OCI-LY1 (cell line): ENCODE measurements around the gene DUXB.

ENCODE experiments used
- H2AFZ ChIP-seq: fragments of 200-600 bp; sonication (generic), shearing (Covaris generic); 2 replicates; pipeline ENCODE4 v1.6.0; 2014; ENCODE audit warnings: antibody characterized with exemption, mild to moderate bottlenecking, low read length
- H3F3A ChIP-seq: fragments of 200-600 bp; sonication (generic), shearing (Covaris generic); 2 replicates; pipeline ENCODE4 v1.6.0; 2014; ENCODE audit warnings: mild to moderate bottlenecking, antibody characterized with exemption, low read length, moderate library complexity; ENCODE audit not compliant: insufficient read depth
- H3K27ac ChIP-seq: fragments of 200-600 bp; sonication (generic); 2 replicates; pipeline ENCODE4 v1.5.1; 2014; ENCODE audit warnings: low read length, mixed run types, mild to moderate bottlenecking, low read depth; ENCODE audit not compliant: poor library complexity, severe bottlenecking
- H3K27me3 ChIP-seq: fragments of 200-600 bp; sonication (generic); 2 replicates; pipeline ENCODE4 v1.6.0; 2014; ENCODE audit warnings: antibody characterized with exemption, mild to moderate bottlenecking, low read length, moderate library complexity; ENCODE audit not compliant: insufficient read depth
- H3K36me3 ChIP-seq: fragments of 200-600 bp; sonication (generic); 2 replicates; pipeline ENCODE4 v1.6.1; 2014; ENCODE audit warnings: mild to moderate bottlenecking, antibody characterized with exemption, low read length, moderate library complexity, mixed read lengths; ENCODE audit not compliant: insufficient read depth
- H3K4me1 ChIP-seq: fragments of 200-600 bp; sonication (generic); 2 replicates; pipeline ENCODE4 v1.5.1; 2014; ENCODE audit warnings: mild to moderate bottlenecking, low read length, moderate library complexity; ENCODE audit not compliant: insufficient read depth, severe bottlenecking
- H3K4me2 ChIP-seq: fragments of 200-600 bp; sonication (generic), shearing (Covaris generic); 2 replicates; pipeline ENCODE4 v1.6.1; 2014; ENCODE audit warnings: low read length
- H3K4me3 ChIP-seq: fragments of 200-600 bp; sonication (generic); 2 replicates; pipeline ENCODE4 v1.5.1; 2014; ENCODE audit warnings: low read length, low read depth, mild to moderate bottlenecking, mixed read lengths; ENCODE audit not compliant: poor library complexity, severe bottlenecking
- H3K79me2 ChIP-seq: fragments of 200-600 bp; shearing (Covaris generic); 2 replicates; pipeline ENCODE4 v1.6.1; 2016; ENCODE audit warnings: mixed run types, low read length, mixed read lengths; ENCODE audit not compliant: insufficient read depth
- H3K9ac ChIP-seq: fragments of 200-600 bp; sonication (generic), shearing (Covaris generic); 2 replicates; pipeline ENCODE4 v1.6.1; 2014; ENCODE audit warnings: mild to moderate bottlenecking, low read length, mixed read lengths
- H3K9me2 ChIP-seq: fragments of 200-600 bp; sonication (generic), shearing (Covaris generic); 2 replicates; pipeline ENCODE4 v1.6.1; 2014; ENCODE audit warnings: low read depth, mild to moderate bottlenecking, low read length, mixed read lengths
- H3K9me3 ChIP-seq: fragments of 200-600 bp; shearing (Covaris generic); 2 replicates; pipeline ENCODE4 v1.6.1; 2014; ENCODE audit warnings: low read length, mixed read lengths
- H4K20me1 ChIP-seq: fragments of 200-600 bp; sonication (generic), shearing (Covaris generic); 2 replicates; pipeline ENCODE4 v1.6.0; 2016; ENCODE audit warnings: mild to moderate bottlenecking, low read length; ENCODE audit not compliant: insufficient read depth
- EZH2 ChIP-seq: fragments of 200-600 bp; sonication (generic), shearing (Covaris generic); IDR thresholded peaks from 2 replicates; pipeline ENCODE4 v1.8.0; 2017; ENCODE audit warnings: borderline replicate concordance, mixed run types, mild to moderate bottlenecking, antibody characterized with exemption, low read length, moderate library complexity, mixed read lengths
- TF ChIP-seq, protein P1 (sequence below): fragments of 200-600 bp; sonication (generic), shearing (Covaris generic); IDR thresholded peaks from 2 replicates; pipeline ENCODE4 v1.5.1; 2017; ENCODE audit warnings: mild to moderate bottlenecking, antibody characterized with exemption, low read length, moderate library complexity, mixed read lengths

Gene DUXB

DNA sequence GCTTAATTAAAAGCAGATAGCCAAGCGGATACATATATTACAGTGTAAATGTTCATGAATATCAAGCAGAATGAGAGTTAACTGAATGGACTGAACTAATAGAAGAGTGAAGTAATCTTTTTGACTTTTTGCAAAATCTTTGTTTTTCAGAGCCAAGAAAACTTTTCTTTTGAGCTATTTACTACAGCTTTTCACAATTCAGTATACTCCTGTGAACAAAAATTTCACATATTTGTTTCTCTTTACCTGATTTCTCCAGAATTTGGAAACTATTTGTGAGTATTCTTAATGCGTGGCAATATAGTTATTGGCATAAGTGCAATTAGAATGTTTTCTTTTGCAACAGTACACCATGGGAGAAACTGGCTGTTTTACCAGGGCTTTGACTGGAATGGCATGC is 9.1 kb upstream of the DUXB start:
- H3K79me2 ChIP-seq = no peaks in the 10 kb centered on the region
- no peak overlapping the region for H2AFZ ChIP-seq
- no peak overlapping the region for H3K4me2 ChIP-seq
- no peaks in the 10 kb centered on the region for H3F3A ChIP-seq
- TF ChIP-seq EZH2 = no peak
- TF ChIP-seq, protein P1, sequence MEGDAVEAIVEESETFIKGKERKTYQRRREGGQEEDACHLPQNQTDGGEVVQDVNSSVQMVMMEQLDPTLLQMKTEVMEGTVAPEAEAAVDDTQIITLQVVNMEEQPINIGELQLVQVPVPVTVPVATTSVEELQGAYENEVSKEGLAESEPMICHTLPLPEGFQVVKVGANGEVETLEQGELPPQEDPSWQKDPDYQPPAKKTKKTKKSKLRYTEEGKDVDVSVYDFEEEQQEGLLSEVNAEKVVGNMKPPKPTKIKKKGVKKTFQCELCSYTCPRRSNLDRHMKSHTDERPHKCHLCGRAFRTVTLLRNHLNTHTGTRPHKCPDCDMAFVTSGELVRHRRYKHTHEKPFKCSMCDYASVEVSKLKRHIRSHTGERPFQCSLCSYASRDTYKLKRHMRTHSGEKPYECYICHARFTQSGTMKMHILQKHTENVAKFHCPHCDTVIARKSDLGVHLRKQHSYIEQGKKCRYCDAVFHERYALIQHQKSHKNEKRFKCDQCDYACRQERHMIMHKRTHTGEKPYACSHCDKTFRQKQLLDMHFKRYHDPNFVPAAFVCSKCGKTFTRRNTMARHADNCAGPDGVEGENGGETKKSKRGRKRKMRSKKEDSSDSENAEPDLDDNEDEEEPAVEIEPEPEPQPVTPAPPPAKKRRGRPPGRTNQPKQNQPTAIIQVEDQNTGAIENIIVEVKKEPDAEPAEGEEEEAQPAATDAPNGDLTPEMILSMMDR = no peak
- no peaks in the 10 kb centered on the region for H4K20me1 ChIP-seq
- H3K27me3 ChIP-seq = no peaks in the 10 kb centered on the region
- no peaks in the 10 kb centered on the region for H3K9me2 ChIP-seq
- H3K9ac ChIP-seq = no peak overlapping the region
- H3K9me3 ChIP-seq = peaks cover 19% of the 10 kb centered on the region; the same call in 1 of the 2 replicates
- no peaks in the 10 kb centered on the region for H3K4me1 ChIP-seq
- H3K36me3 ChIP-seq = no peaks in the 10 kb centered on the region; the same call in 1 of the 2 replicates
- no peak overlapping the region for H3K4me3 ChIP-seq
- no peak overlapping the region for H3K27ac ChIP-seq

DNA sequence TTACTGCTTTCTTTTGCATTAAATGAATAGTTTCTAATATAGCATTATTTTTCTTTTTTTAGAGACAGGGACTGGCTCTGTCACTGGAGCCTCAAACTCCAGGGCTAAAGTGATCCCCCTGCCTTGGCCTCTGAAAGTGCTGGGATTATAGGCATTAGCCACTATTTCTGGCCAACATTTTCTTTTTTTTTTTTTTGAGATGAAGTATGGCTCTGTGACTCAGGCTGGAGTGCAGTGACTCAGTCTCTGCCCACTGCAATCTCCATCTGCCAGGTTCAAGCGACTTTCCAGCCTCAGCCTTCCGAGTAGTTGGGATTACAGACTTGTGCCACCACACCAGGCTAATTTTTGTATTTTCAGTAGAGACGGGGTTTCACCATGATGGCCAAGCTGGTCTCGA is 2.0 kb upstream of the DUXB start:
- Histone ChIP-seq H3K4me3 (no peak overlapping the region), H2AFZ (no peak overlapping the region), H3F3A (no peaks in the 10 kb centered on the region), H3K4me1 (no peaks in the 10 kb centered on the region), H3K27me3 (no peaks in the 10 kb centered on the region), H3K36me3 (no peaks in the 10 kb centered on the region), H3K27ac (no peak overlapping the region), H3K4me2 (no peak overlapping the region), H4K20me1 (no peaks in the 10 kb centered on the region), H3K9me2 (no peaks in the 10 kb centered on the region), H3K9me3 (no peaks in the 10 kb centered on the region), H3K9ac (no peak overlapping the region), H3K79me2 (no peaks in the 10 kb centered on the region)
- TF ChIP-seq, protein P1 = no peak
- TF ChIP-seq EZH2 = no peak

DNA sequence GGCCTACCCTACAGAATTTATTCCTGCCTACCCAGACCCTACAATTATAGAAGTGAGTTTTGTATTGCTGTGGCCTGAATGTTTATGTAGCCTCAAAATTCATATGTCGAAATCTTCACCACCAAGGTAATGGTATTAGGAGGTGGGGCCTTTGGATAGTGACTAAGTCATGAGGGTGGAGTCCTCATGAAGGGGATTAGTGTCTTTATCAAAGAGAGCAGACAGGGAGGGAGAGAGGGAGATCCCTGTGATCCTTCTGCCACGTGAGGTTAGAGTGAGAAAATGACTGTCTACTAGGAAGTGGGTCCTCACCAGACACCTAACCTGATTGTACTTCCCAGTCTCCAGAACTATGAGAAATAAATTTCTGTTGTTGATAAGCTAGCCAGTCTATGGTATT is 981 bp upstream of the DUXB start:
- H3K36me3 ChIP-seq = no peaks in the 10 kb centered on the region
- H3K4me2 ChIP-seq = no peak overlapping the region
- no peaks in the 10 kb centered on the region for H3K9me3 ChIP-seq
- no peaks in the 10 kb centered on the region for H3K27me3 ChIP-seq
- TF ChIP-seq, protein P1 = no peak
- no peak for TF ChIP-seq EZH2
- H3K9me2 ChIP-seq = no peaks in the 10 kb centered on the region
- H3K79me2 ChIP-seq = no peaks in the 10 kb centered on the region
- H3K9ac ChIP-seq = no peak overlapping the region
- no peak overlapping the region for H2AFZ ChIP-seq
- no peaks in the 10 kb centered on the region for H3K4me1 ChIP-seq
- H4K20me1 ChIP-seq = no peaks in the 10 kb centered on the region
- no peaks in the 10 kb centered on the region for H3F3A ChIP-seq
- H3K4me3 ChIP-seq = no peak overlapping the region
- H3K27ac ChIP-seq = no peak overlapping the region
